GM19372 (cell line): ENCODE results near the gene NRARP.

ENCODE experiments used
- ATAC-seq: cut with Tn5 transposase; IDR thresholded peaks from one replicate; pipeline ENCODE4 v1.9.1; 2021; ENCODE audit warnings: mild to moderate bottlenecking, low read depth, moderate library complexity; ENCODE audit not compliant: unreplicated experiment

The NRARP gene

DNA sequence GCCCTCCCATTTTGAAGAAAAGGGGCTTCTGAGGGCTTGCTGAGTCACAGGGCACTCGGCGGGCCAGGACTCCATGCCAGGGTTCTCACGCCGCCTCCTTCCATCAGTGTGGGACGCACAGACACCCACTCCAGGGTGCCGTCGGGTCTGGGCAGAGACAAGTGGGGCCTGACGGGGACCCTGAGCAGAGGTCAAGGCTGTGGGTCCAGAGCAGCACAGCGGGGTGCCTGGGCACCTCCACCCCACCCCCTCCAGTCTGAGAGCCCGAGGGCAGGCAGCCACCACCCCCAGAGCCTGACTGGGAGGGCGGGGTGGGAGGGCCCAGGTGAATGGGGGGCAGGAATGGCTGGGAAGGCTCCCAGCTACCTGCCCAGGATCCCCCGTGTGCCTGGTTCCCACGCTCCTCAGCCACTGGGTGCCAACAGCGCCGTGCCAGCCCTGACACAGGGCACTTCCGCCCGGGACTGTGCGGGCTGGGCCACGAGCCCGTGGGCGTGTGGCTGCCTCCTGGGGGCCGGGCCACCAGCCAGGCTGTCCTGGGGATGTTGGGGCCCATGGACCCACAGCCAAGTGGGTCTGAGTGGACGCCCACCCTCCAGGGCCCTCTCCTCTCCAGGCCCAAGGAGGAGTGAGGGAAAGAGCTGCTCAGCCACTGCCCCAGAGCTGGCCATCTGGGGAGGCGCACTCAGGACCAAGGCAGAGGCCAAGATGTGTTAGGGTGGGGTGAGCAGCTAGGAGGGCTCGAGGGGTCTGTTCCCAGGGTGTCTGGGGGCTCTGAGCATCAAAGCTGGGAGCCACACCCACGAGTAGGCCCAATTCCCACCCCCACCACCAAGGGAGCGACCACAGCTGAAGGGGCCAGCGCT is 10.1 kb upstream of the NRARP start:
- ATAC-seq: no peak

DNA sequence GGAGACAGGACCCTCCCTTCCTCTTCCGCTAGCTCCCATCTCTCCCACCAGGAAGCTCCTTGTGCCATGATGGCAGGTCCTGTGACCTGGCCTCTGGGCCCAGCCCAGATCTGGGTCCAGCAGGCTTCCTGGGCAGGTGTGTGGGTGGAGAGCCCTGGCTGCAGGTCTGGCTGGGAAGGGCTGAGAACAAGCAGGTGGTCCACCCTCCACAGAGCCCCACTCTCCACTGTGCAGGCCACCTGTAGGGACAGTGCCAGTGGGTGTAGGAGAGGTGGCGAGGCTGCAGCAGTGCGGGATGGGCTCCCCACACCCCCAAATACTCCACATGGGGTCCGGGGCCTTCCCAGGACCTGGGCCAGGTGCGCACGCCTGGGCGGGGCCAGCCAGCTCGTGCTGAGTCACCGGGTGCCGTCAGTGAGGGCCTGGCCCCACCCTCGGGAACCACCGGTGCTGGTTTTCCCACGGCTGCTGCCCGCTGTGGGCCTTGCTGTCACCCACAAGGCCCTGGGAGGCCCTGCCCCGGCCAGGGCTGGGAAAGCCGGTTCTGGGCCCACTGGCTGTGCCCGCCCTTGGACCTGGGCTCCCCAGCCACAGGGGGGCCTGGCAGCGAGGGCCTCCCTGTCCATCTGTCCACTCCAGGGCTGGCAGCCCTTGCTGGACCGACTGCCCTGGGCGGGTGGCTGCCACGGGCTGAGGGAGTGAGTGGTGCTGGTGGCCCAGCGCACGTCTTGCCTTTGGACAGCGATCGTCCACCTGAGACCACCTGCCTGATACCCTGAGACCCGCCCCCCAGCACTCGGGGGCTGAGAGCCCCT is 9.3 kb upstream of the NRARP start:
- ATAC-seq: no peak

DNA sequence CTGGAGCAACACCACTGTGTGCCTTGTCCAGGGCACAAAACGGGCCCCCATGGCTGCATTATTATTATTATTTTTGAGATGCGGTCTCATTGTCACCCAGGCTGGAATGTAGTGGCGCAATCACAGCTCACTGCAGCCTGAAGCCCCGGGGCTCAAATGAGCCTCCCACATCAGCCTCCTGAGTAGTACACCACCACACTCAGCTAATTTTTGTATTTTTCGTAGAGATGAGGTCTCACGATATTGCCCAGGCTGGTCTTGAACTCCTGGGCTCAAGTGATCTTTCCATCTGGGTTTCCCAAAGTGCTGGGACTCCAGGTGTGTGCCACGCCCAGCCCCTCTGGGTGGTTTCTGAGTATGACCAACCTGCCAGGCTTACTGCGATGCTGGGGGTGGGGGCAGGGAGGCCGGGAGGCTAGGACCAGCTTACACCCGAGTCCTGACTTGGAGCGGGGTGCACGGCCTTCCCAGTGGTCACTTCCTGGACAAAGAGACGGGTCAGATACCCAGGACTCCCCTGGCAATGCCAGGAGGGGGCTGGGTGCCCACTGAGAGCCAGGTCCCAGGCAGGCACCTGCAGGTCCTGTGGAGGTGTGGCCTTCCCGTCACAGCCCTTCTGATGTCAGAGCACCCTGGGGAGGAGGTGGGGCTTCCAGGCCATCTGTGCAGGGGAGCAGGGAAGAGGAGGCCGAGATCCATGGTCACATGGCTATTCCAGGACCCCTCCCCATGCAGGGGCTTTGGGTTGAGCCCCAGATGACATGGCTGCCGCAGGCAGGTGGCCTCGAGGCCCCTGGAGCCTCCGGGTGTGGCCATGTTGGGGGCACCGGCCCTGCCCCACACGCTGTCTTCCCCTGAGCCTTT is 8.3 kb upstream of the NRARP start:
- no peak for ATAC-seq

DNA sequence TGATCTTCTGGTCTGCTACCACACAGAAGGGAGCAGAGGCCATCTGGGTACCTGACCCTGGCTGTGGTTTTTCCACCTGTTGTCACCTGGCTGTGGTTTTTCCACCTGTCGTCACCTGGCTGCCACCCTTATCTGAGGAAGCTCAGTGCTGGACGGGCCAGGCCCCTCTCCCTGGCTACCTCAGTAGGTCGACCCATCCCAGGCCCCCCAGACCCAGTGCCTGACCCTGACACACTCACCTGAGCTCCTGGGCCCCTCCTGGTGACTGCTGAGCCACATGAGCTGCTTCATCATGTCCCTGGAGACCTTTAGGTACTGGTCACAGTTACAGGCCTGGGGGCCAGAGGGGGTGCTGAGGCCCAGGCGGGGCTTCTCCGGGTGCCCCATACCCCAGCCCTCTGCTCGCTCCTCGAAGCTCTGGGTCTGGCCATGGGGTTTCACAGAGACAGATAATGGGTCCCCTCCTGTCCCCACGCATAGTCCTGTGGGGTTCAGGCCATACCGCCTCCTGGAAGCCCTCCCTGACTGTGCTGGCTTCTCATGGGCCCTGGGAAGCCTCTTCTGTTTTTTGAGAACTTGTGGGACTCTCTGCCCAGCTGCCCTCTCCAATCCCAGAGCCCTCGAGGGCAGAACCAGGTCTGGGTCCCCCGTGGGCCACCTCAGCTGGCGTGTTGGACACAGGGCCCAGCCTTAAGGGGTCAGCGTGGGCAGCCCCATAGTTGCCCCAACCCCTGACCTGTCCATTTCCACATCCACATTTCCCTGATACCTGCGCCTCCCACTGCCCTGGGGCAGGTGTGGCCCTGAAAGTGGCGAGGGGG is 7.5 kb upstream of the NRARP start:
- no peak for ATAC-seq

DNA sequence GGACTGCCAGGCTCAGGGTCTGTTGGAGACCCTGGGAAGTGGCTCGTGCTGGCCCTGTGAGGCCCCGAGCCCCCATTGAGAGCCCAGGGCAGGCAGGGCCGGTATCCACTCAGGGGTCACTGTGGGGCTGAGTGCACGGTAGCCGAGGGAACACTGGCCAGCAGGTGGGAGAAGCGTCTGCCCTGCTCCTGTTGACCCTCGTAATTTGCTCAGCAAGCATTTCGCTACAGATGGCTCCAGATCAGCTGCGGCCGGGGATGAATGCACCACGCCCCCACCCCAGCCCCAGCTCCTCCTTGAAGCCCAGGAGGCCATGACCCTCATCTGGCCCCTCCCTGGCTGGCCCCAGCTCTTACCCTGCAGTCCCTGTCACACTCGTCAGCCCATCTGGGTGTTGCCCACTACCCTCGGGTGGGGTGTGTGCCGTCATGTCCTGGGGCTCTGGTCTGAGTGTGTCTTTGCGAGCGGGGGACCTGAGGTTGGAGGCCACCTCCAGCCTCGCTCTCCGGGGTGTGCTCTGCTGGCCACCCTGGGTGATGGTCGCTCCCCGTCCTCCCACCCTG is 6.1 kb upstream of the NRARP start:
- ATAC-seq: no peak

DNA sequence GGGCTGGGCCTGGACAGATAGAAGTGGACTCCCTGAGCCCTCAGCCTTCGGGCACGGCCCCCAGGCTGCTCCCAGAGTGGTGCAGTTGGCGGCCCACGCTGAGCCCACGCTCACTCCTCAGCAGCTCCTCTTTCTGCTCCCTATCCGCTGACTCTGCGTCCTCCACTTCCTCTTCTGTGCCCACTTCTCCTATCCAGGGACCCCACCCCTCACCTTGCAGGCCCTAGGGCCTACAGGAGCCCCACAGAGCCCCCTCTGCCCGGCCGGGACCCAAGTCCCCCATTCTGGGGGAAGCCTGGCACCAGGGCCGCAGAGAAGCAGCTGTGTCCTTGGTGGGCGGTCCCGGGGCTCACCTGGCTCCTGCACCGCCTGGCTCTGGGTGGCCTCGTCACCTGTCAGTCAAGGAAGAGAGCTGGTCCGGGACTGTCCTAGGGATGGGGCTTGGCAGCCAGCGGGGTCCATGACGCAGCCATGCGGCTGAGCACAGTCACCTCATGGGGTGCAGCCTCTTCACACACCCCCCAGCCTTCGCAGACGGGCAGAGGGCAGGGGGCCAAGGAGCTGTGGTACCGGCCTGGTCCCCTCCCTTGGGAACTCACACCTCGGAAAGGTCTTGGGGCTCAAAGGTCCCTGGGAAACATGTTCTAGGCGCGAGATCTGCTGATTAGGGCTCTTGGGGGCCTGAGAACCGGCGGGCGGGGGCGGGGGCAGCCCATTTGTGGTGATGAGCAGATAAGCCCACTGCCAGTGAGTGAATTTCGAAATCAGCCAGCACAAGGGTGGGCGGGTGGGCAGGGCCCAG is 5.4 kb upstream of the NRARP start:
- no peak for ATAC-seq

DNA sequence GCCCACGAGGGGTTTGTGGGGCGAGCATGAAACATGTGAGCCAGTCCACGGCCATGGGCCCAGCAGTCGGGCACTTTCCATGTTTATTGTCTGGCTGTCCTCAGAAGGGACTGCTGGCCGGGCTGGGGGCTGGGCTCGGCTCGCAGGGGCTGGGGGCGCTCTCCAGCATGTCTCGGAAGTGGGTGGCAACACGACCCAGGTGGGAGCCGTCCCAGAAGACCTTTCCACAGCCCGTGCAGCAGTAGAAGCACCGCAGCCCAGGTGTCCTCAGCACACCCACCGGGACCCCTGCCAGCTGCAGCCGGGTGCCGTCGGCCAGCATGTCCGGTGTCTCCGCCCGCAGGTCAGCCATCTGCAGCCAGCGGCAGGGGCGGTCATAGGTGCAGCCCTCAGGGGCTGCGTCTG is 4.8 kb upstream of the NRARP start:
- no peak for ATAC-seq

DNA sequence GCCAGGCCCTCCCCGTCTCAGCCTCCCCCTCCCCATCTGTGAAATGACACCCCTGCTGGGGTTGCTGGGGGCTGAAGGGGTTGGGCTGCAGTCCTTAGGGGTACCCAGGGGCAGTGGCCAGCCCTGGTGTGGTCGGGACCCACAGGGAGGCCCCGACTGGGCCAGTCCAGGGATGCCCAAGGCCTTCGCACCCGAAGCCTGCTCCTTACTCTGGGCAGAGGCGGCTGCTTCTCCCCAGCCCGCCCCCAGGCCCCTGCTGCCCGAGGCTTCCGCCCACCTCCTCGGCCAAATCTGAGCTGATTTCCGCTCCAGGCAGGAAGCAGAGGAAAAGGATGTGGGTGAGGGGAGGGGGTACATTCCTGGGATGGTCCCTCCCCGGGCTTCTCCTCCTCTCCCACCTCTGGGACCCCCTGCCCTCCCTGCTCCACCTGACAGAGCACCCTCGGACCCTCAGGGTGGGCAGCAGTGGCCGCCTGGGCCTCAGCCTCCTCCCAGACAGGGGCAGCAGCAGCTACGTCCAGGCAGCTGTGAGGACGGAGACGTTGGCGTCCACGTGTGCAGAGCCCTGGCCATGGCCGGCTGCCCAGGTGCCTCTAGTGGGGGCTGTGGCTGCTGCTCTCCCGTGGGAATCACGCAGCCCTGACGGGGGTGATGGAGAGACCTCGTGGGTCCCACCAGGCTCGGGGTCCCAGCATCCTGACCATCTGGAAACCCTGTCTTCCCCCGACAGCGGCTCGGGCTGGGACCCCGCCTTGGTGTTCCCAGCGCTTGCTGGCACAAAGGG is 4.2 kb upstream of the NRARP start:
- ATAC-seq: no peak

DNA sequence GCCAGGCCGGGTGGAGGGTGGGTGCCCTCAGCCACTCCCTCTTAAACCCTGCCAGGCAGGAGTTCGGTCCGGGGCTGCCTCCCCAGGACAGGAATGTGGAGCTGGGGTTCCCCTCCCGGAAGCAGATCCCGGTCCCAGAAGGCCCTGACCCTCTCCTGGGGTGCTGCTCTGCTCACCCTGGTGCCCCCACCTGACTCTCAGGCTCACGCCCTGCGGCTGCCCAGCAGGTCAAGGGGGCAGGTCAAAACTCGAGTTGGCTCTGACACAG is 3.7 kb upstream of the NRARP start:
- ATAC-seq: no peak

DNA sequence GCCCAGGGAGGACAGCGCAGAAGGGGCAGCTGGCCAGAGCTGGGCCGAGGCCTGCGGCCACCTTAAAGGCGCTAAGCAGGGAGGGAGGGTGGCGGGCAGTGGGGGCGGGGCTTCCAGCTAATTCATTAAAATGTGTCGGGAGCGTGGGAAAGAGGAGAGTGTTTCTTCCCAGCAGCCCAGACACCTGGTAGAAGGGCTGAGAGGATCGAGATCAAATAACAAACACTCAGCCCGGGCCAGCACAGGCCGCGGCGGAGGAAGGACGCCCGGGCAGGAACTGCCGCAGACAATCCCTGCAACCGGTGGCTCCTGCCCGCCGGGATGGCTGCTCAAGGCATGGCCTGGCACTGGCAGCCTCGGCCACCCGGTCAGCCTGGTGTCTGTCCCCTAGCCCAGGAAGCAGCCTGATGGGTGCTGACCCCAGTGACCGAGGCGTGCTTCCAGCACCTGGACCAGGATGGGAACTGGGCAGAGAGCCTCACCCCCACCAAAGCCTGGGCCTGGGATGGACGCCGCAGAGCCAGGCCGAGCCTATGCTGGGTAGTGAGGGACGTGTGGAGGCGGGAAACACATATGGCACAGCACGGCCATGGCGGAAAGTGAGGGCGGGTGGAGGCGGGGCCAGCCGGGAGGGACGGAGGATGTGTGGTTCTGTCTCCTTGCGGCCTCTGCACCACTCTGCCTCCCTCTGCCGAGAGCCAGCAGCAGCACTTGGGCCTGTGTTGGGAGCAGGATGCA is 3.2 kb upstream of the NRARP start:
- no peak for ATAC-seq

DNA sequence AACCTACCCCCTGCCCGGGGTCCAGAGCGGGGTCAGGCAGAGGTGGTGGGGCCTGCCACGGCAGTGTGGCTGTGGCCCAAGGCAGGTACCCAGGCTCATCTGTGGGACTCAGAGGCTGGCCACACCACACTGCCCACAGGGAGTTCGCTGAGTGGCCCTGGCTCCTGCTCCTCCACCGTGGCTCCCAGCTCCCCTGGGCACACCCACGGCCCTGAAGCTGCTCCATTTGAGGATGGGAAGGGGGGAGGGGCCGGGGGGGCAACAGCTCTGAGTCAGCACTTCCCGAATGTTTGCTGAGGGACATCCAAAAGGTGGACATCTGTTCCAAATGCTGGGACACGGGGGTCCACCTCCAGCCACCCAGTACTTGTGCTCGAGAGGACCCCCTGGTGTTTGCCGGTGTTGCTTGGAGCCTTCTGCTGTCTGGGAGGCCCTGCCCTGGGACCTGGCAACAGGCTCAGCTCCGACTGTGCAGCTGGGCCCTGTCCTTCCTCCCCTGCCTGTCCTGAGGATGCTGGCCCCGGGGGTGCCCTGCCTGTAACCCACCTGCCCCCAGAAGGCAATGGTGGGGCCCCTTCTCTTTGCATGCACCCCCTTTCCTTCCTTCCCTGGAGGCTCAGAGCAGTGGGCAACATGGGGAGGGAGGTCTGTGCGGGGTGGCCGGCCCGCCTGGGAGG is 2.5 kb upstream of the NRARP start:
- no peak for ATAC-seq

DNA sequence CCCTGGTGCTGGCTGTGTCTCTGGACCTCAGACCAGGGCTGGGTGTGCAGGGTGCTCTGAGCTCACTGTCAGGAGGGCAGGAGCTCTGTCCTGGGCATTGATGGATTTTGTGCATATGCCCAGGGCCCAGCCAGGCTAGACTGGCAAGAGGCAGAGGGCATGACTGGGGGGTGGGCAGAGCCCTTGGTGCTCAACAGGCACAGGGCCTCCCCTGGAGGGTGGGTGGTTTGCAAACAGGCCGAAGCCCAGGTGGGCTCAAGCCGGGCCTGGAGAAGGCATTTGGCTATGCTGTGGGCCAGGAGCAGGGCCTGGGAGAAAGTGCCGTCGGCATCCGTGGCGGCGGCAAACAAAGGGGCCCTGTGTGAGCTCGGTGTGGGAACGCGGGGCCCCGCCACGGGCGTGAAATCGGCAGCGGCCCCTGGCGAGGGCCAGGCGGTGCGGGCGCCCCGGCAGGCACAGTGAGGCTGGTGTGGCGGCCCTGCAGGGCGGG is 1.9 kb upstream of the NRARP start:
- no peak for ATAC-seq

DNA sequence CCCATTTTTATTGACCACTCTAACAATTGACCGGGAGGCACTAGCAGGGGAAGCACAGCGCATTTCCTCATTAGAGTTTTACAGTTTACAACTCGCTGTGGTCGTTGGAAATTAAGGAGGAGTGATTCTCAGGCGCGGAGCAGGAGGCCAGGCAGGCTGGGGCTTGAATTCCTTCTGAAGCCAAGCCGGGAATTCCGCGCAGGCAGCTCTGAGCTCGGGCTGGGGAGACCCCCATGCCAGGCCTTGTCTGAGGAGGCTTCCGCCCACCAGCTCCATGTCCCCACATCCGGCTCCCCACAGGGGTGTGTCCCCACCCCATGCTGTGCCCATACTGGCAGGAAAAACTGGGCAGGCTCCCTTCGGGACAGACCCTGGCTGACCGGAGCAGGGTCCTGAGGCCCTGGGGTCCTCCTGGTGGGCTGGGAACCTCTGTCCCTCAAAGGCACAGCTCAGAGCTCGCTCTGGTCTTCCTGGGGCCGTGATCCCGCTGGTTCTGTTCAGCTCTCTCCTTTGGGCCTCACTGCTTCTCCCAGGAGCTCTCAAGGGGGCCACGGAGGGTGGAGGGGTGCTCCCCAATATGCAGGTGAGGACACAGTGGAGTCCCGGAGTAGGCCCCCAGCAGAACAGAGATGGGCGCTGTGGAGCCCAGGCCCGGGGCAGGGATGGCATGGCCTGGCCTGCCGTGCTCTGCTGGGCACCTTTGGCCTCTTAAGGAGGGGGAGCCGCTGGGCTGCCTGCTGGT is 1.3 kb upstream of the NRARP start:
- no peak for ATAC-seq

DNA sequence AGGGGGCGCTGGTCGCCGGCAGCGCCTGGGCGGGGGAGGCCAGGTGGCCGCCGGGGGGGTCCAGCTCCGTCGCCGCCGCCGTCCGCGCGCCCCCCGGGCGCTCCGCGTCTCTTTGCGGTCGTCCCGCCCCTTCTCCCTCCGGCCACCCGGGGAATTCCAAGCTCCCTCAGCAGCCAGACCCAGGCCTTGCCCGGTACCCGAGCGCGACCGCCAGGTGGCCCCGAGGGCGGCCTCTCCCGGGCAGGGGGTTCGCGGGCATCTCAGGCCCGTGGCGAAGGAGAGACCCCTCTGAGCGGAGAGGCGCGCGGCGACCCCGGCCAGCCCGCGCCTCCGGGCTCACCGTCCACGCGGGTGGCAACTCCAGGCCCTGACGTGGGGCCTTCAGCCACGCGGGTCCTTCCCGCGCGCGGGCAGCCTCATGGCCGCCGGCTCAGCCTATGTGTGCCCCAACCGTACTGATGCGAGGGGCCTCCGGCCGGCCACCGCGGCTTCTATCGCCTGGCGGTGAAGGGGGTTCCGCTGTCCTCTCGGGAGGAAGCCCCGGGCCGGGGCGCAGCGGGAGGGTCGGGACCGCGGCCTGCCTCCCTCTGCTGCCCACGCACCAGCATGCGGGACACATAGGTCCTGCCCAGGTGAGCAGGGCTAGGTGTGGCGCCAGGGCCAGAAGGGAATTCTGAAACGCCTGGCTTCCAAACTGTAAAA is 529 bp upstream of the NRARP start:
- no peak for ATAC-seq

DNA sequence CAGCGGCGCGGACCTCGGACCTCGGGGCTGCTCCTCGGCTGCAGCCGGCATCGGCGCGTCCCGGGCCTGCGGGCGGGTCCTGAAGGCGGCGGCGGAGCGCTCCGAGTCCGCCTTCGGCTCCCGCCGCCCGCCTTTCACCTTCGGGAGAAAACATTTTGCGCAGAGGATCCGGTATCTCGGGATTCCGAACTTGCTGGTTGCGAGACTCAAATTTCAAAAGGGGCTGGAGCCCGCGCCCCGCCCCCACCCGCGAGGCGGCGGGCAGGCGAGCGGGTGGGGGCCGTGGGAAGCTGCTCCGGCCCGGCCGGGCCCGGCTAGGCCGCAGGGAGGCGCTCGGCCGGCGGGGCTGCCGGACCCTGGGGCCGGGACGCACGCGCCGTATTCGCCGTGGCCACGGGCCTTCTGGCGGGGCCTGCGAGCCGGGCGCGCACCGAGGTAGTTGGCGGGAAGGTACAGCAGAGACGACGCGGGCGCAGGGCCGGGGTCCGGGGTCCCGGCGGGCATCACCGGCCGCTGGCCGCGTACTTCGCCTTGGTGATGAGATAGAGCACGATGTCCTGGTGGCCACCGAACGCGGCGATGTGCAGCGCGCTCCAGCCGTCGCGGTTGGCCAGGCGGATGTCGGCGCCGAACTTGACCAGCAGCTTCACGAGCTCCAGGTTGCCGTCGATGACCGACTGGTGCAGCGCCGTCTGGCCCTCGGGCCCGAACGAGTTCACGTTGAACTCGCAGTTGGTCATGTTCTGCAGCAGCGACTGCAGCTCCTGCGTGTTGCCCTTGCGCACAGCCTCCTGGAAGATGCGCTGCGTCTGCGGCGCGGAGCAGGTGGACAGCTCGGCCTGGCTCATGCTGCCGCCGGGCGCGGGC is 757 bp downstream of the NRARP start:
- no peak for ATAC-seq
